A549 (cell line): ENCODE data around the gene PPP3CA.

Experiments used
- CTCF ChIP-seq: fragments of >200 bp; sonication (Bioruptor Twin); formaldehyde crosslinking; IDR thresholded peaks from 3 replicates; pipeline ENCODE4 v1.5.1; 2016
- POLR2A ChIP-seq: IDR thresholded peaks from 2 replicates; pipeline ENCODE4 v1.6.1; 2012; ENCODE audit warnings: mild to moderate bottlenecking, low read length

- TF ChIP-seq CTCF (no peak), POLR2A (no peak)
These were observed 139.2 kb downstream of the PPP3CA start for GRCh38 chr4:101208171-101208570.
